Activated T-helper 9 cell treated with anti-CD3 and anti-CD28 coated beads, Interleukin-2, amount 50 U/mL, for 16 hours (primary cell): ENCODE measurements around the gene DYNAP.

Source experiments
- DNase-seq: peaks from one replicate; pipeline ENCODE4 v3.0.0-alpha.2; 2020; ENCODE audit warnings: low read depth

DYNAP gene

GRCh38 chr18:54590945-54591344 lies at the start of gene DYNAP:
DYNAP (plus strand) TSS chr18:54591245; CDS start chr18:54591283, 38 bp downstream.
- no peak for DNase-seq

- DNase-seq, result no peak
These were observed 39.5 kb upstream of the DYNAP start for GRCh38 chr18:54551590-54551989.

- DNase-seq, result no peak
These were observed 35.8 kb upstream of the DYNAP start for GRCh38 chr18:54555286-54555685.

- DNase-seq, result no peak
These were observed 35.0 kb upstream of the DYNAP start for GRCh38 chr18:54555996-54556395.

- no peak for DNase-seq
These were observed 33.1 kb upstream of the DYNAP start for GRCh38 chr18:54557958-54558357.

GRCh38 chr18:54558609-54559585 lies 32.1 kb upstream of the DYNAP start:
- no peak for DNase-seq

- DNase-seq, result no peak
These were observed 29.3 kb upstream of the DYNAP start for GRCh38 chr18:54561706-54562267.

GRCh38 chr18:54580202-54580729 lies 10.8 kb upstream of the DYNAP start:
- DNase-seq, result no peak

GRCh38 chr18:54584065-54584464 lies 7.0 kb upstream of the DYNAP start:
- no peak for DNase-seq

- no peak for DNase-seq
These were observed 5.3 kb upstream of the DYNAP start for GRCh38 chr18:54585743-54586142.

GRCh38 chr18:54604211-54604610 lies 13.2 kb downstream of the DYNAP start:
- DNase-seq, result no peak

- DNase-seq, result no peak
These were observed 15.8 kb downstream of the DYNAP start for GRCh38 chr18:54606835-54607212.

- DNase-seq, result no peak
These were observed 16.4 kb downstream of the DYNAP start for GRCh38 chr18:54607213-54608027.

- no peak for DNase-seq
These were observed 17.1 kb downstream of the DYNAP start for GRCh38 chr18:54608028-54608642.

- DNase-seq, result no peak
These were observed 20.8 kb downstream of the DYNAP start for GRCh38 chr18:54611816-54612215.

GRCh38 chr18:54612237-54612636 lies 21.2 kb downstream of the DYNAP start:
- DNase-seq, result no peak

- DNase-seq, result no peak
These were observed 22.1 kb downstream of the DYNAP start for GRCh38 chr18:54613174-54613573.

- no peak for DNase-seq
These were observed 25.3 kb downstream of the DYNAP start for GRCh38 chr18:54616220-54616848.

GRCh38 chr18:54622084-54622483 lies 31.0 kb downstream of the DYNAP start:
- no peak for DNase-seq

GRCh38 chr18:54626779-54627178 lies 35.7 kb downstream of the DYNAP start:
- DNase-seq, result no peak

GRCh38 chr18:54630963-54631362 lies 39.9 kb downstream of the DYNAP start:
- DNase-seq, result no peak
